SU-DHL-6 (cell line): Measurements from ENCODE around the gene RALGAPA1.

ENCODE experiments used
- CTCF ChIP-seq: fragments of 200-600 bp; sonication (generic); IDR thresholded peaks from one replicate; pipeline ENCODE4 v1.5.1; 2017; ENCODE audit warnings: antibody characterized with exemption, mild to moderate bottlenecking, low read length, moderate library complexity; ENCODE audit not compliant: insufficient read depth, poor library complexity, severe bottlenecking
- EZH2phosphoT487 ChIP-seq: fragments of 200-600 bp; sonication (generic), shearing (Covaris generic); conservative IDR thresholded peaks from 2 replicates; pipeline ENCODE4 v1.6.1; 2018; ENCODE audit warnings: mild to moderate bottlenecking, antibody characterized with exemption, low read length, moderate library complexity, mixed read lengths

- TF ChIP-seq CTCF: no peak
- no peak for TF ChIP-seq EZH2phosphoT487
Observed at GRCh38 chr14:35740215-35740614, 68.9 kb downstream of the RALGAPA1 start.
